Mesenchymal stem cell (in vitro differentiated cells and primary cell): ENCODE results near the gene MEIS2.
A peak's percentile ranks its signal among the peaks of the same experiment; 100 is the strongest.

Source experiments
- DNase-seq: peaks from one replicate; pipeline ENCODE4 v3.0.0-alpha.2; 2013
- H2AFZ ChIP-seq: one replicate; pipeline ENCODE4 v1.6.1; 2013; ENCODE audit warnings: low read depth, mild to moderate bottlenecking, control low read depth, inconsistent platforms, low read length, moderate library complexity
- H2AK5ac ChIP-seq: 2 replicates; pipeline ENCODE4 v1.6.1; 2013; ENCODE audit warnings: low read length, moderate library complexity, mild to moderate bottlenecking, inconsistent platforms; ENCODE audit not compliant: severe bottlenecking
- H2BK120ac ChIP-seq: one replicate; pipeline ENCODE4 v1.6.1; 2013; ENCODE audit warnings: low read depth, mild to moderate bottlenecking, inconsistent platforms, low read length, moderate library complexity
- H2BK12ac ChIP-seq, 2 experiments: one replicate each; pipeline ENCODE4 v1.6.1; 2013; ENCODE audit warnings: inconsistent platforms in 2 of 2, low read length in 2 of 2, mild to moderate bottlenecking in 2 of 2, moderate library complexity in 2 of 2, control low read depth in 1 of 2
- H2BK15ac ChIP-seq: one replicate; pipeline ENCODE4 v1.6.1; 2013; ENCODE audit warnings: mild to moderate bottlenecking, low read depth, inconsistent platforms; ENCODE audit not compliant: poor library complexity, severe bottlenecking
- H2BK5ac ChIP-seq: 2 replicates; pipeline ENCODE4 v1.6.1; 2013; ENCODE audit warnings: low read depth, mild to moderate bottlenecking, low read length, control low read depth, inconsistent platforms; ENCODE audit not compliant: poor library complexity, severe bottlenecking
- H3K14ac ChIP-seq, 2 experiments: one replicate each; pipeline ENCODE4 v1.6.1; 2013; ENCODE audit warnings: inconsistent platforms in 2 of 2, low read length in 2 of 2, control low read depth in 1 of 2, mild to moderate bottlenecking in 1 of 2, moderate library complexity in 1 of 2
- H3K18ac ChIP-seq, 2 experiments: one replicate each; pipeline ENCODE4 v1.6.1; 2013; ENCODE audit warnings: inconsistent platforms in 2 of 2, low read length in 2 of 2, control low read depth in 1 of 2, low read depth in 1 of 2, mild to moderate bottlenecking in 1 of 2
- H3K23ac ChIP-seq, 2 experiments: one replicate each; pipeline ENCODE4 v1.6.1; 2013; ENCODE audit warnings: inconsistent platforms in 2 of 2, low read length in 2 of 2, mild to moderate bottlenecking in 2 of 2, moderate library complexity in 2 of 2, control low read depth in 1 of 2
- H3K27ac ChIP-seq: 2 replicates; pipeline ENCODE4 v1.5.1; 2013; ENCODE audit warnings: mild to moderate bottlenecking, moderate library complexity, low read length, control low read depth, inconsistent platforms; ENCODE audit not compliant: poor library complexity, severe bottlenecking
- H3K27me3 ChIP-seq, 2 experiments: 2 replicates each; pipeline versions ENCODE4 v1.6.1 to v1.7.0; 2013; ENCODE audit warnings: low read length in 2 of 2, mild to moderate bottlenecking in 2 of 2, moderate library complexity in 2 of 2, control low read depth in 1 of 2, inconsistent platforms in 1 of 2; ENCODE audit not compliant: control insufficient read depth in 1 of 2, insufficient read depth in 1 of 2
- H3K36me3 ChIP-seq, 2 experiments: 2 replicates each; pipeline versions ENCODE4 v1.6.1 to v1.7.0; 2013; ENCODE audit warnings: low read length in 2 of 2, control low read depth in 1 of 2, inconsistent platforms in 1 of 2, low read depth in 1 of 2, mild to moderate bottlenecking in 1 of 2; ENCODE audit not compliant: insufficient read depth in 2 of 2, control insufficient read depth in 1 of 2
- H3K4ac ChIP-seq, 2 experiments: one replicate each; pipeline ENCODE4 v1.6.1; 2013; ENCODE audit warnings: inconsistent platforms in 2 of 2, low read length in 2 of 2, mild to moderate bottlenecking in 2 of 2, moderate library complexity in 2 of 2, control low read depth in 1 of 2, low read depth in 1 of 2
- H3K4me1 ChIP-seq: 2 replicates; pipeline ENCODE4 v1.6.1; 2013; ENCODE audit warnings: low read depth, low read length, control low read depth; ENCODE audit not compliant: control insufficient read depth, insufficient read depth
- H3K4me2 ChIP-seq: 2 replicates; pipeline ENCODE4 v1.6.1; 2013; ENCODE audit warnings: low read length, mild to moderate bottlenecking, inconsistent platforms; ENCODE audit not compliant: poor library complexity, severe bottlenecking
- H3K4me3 ChIP-seq, 2 experiments: 2 replicates each; pipeline versions ENCODE4 v1.5.1 to v1.7.0; 2013; ENCODE audit warnings: low read length in 2 of 2, mild to moderate bottlenecking in 2 of 2, control low read depth in 1 of 2, low read depth in 1 of 2; ENCODE audit not compliant: insufficient read depth in 1 of 2
- H3K79me1 ChIP-seq: replicated peaks from 2 replicates; pipeline ENCODE4 v1.6.1; 2013; ENCODE audit warnings: mild to moderate bottlenecking, control low read depth, low read length, inconsistent platforms; ENCODE audit not compliant: poor library complexity, severe bottlenecking
- H3K9ac ChIP-seq: 2 replicates; pipeline ENCODE4 v1.7.0; 2013; ENCODE audit warnings: mild to moderate bottlenecking, low read length, moderate library complexity
- H3K9me3 ChIP-seq: 2 replicates; pipeline ENCODE4 v1.7.0; 2013; ENCODE audit warnings: mild to moderate bottlenecking, low read length; ENCODE audit not compliant: control insufficient read depth
- H4K8ac ChIP-seq: one replicate; pipeline ENCODE4 v1.6.1; 2013; ENCODE audit warnings: inconsistent platforms, mild to moderate bottlenecking, low read length, moderate library complexity
- H4K91ac ChIP-seq: one replicate; pipeline ENCODE4 v1.6.1; 2013; ENCODE audit warnings: mild to moderate bottlenecking, low read length, inconsistent platforms
- WGBS: methylation state at CpG from one replicate; pipeline ENCODE4 v1.1.7; 2013; ENCODE audit warnings: mixed read lengths; 5-methylcytosine and 5-hydroxymethylcytosine counted together

MEIS2 gene

DNA sequence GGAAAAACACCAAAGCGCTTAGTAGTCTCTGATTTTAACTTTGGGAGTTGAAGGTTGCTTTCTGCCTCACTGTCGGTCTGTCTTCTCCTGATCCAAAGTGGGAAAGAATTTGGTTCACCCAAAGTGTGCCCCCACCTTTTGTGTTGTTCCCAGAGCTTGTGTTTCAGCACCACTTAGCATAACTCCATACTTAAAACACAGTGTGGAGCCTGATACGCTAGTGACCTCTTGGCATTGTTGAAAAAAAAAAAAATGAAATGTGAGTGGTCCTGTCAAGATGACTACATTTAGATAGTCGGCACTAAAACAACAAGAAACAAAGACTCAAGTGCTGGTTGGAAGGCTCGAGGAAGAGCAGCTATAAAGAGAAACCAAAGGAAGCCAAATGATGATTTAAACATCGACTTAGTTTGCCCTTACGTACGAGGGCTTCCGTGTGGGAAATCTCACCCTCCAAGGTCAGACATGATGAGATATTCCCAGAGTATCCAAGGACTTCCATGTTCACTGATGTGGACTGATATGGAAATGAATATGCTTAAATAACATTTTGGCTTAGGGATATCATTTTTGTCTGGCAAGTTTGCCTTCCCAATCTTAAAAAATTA lies 178.8 kb downstream of the MEIS2 start:
- WGBS, result 97% methylated on average over 9 of the region's 9 CpGs

GRCh38 chr15:36917411-36918267 lies 182.7 kb downstream of the MEIS2 start:
- Histone ChIP-seq H4K8ac (no peak overlapping the region), H3K4me1 (no peaks in the 10 kb centered on the region)
- 98% methylated on average over 2 of the region's 4 CpGs for WGBS

More for the DNA sequence above, 178.8 kb downstream of the MEIS2 start:
- Histone ChIP-seq H3K4me1 (no peaks in the 10 kb centered on the region), H2BK5ac (no peak overlapping the region), H3K79me1 (peaks cover 10% of the 10 kb centered on the region), H3K4me2 (no peak overlapping the region), H3K27ac (no peak overlapping the region), H3K23ac (no peak overlapping the region), H3K14ac (no peak overlapping the region), H4K8ac (no peak overlapping the region), H2BK12ac (no peak overlapping the region), H3K9ac (no peak overlapping the region), H3K27me3 (no peaks in the 10 kb centered on the region), H3K4me3 (no peak overlapping the region), H3K4ac (no peak overlapping the region), H4K91ac (no peak overlapping the region), H2AK5ac (no peak overlapping the region), H3K36me3 (peaks cover 6 to 34% of the 10 kb centered on the region in 2 experiments), H2BK120ac (no peak overlapping the region), H3K9me3 (no peaks in the 10 kb centered on the region), H3K18ac (no peak overlapping the region), H2BK15ac (no peak overlapping the region), H2AFZ (no peak overlapping the region)
- DNase-seq, result no peak

DNA sequence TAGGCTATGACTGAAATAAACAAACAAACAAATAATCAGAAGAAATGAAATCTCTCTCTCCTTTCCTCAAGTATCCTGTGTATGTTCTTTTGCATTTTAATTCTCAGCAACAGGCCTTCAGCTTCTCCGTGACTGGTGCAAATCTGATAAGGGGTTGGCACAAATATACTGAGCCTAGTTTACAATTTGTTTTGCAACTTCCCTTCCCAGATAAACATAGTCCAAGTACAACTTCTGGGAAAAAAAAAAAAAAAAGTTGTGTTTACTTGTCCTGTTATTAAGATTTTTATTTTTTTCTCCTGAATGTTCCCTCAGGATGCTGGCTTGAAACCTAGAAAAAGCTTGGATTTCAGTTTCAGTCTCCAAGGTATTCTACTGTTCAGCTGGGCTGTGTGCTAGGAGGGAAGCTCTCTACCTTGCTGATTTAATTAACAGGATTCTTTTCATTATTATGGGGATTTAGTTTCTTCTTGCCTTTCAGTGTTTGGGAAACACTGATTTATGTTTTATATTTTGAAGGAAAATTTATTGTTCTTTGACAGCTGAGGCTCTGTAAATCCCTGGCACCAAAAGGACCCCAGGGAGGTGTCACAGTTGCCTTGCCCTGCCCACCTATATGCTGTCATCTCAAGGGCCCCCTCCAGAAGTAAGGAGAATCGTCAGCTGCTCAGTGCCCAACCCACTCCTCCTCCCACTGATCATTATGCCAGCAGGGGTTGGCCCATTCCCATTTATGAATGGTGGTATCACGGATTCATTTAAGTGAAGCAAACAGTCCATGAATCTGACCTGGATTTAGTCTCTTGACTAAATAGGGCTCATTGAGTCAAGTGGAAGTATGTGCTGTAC lies 185.2 kb downstream of the MEIS2 start:
- H2AK5ac ChIP-seq, result no peak overlapping the region
- peak overlapping the region; percentile 70 to 79 for H3K18ac ChIP-seq
- peak overlapping the region; percentile 64 for H4K8ac ChIP-seq
- no peak overlapping the region for H2BK15ac ChIP-seq
- H3K9me3 ChIP-seq, result no peaks in the 10 kb centered on the region
- peak overlapping the region in 1 of 2 experiments; percentile 63 for H2BK12ac ChIP-seq
- 56% methylated on average over 3 of the region's 3 CpGs for WGBS
- H3K23ac ChIP-seq, result no peak overlapping the region
- no peaks in the 10 kb centered on the region for H3K27me3 ChIP-seq
- no peak overlapping the region for H2AFZ ChIP-seq
- no peak overlapping the region for H2BK5ac ChIP-seq
- H3K4me2 ChIP-seq, result no peak overlapping the region
- H3K14ac ChIP-seq, result no peak overlapping the region
- H3K27ac ChIP-seq, result no peak overlapping the region
- DNase-seq, result peak; percentile 77
- peaks cover 2 to 16% of the 10 kb centered on the region in 2 experiments for H3K36me3 ChIP-seq
- H4K91ac ChIP-seq, result peak overlapping the region; percentile 61
- H3K79me1 ChIP-seq, result peaks cover 13% of the 10 kb centered on the region
- H3K4me3 ChIP-seq, result no peak overlapping the region
- peak overlapping the region; percentile 43 for H3K9ac ChIP-seq
- peaks cover 2% of the 10 kb centered on the region for H3K4me1 ChIP-seq
- peak overlapping the region; percentile 23 for H2BK120ac ChIP-seq
- peak overlapping the region; percentile 6 to 35 for H3K4ac ChIP-seq

More at GRCh38 chr15:36917411-36918267, 182.7 kb downstream of the MEIS2 start:
- no peak overlapping the region for H4K91ac ChIP-seq
- H3K27ac ChIP-seq, result no peak overlapping the region
- no peak overlapping the region for H2AK5ac ChIP-seq
- H3K4me3 ChIP-seq, result no peak overlapping the region
- H3K9me3 ChIP-seq, result no peaks in the 10 kb centered on the region
- no peak overlapping the region for H3K23ac ChIP-seq
- no peak for DNase-seq
- no peak overlapping the region for H2BK15ac ChIP-seq
- H3K27me3 ChIP-seq, result no peaks in the 10 kb centered on the region
- H3K9ac ChIP-seq, result no peak overlapping the region
- H3K4me2 ChIP-seq, result no peak overlapping the region
- H3K79me1 ChIP-seq, result peaks cover 12% of the 10 kb centered on the region
- no peak overlapping the region for H3K14ac ChIP-seq
- H2AFZ ChIP-seq, result no peak overlapping the region
- H2BK120ac ChIP-seq, result no peak overlapping the region
- H3K36me3 ChIP-seq, result peaks cover 2 to 16% of the 10 kb centered on the region in 2 experiments
- no peak overlapping the region for H3K18ac ChIP-seq
- H2BK5ac ChIP-seq, result no peak overlapping the region
- no peak overlapping the region for H2BK12ac ChIP-seq
- H3K4ac ChIP-seq, result no peak overlapping the region
